BLaER1 treated with 17β-estradiol and CSF1 and Interleukin-3, amounts not matched to agents 10 nM and 100 nM (cell line): ENCODE results near the gene PRPF18.

ENCODE experiments used
- H3K27ac ChIP-seq, 11 experiments: shearing (Covaris generic); formaldehyde crosslinking; 2 replicates each; pipeline ENCODE4 v1.8.1; 2022
- H3K27me3 ChIP-seq, 11 experiments: shearing (Covaris generic); formaldehyde crosslinking; 2 replicates each; pipeline ENCODE4 v1.8.1; 2022
- H3K36me3 ChIP-seq, 11 experiments: shearing (Covaris generic); formaldehyde crosslinking; 2 replicates each; pipeline ENCODE4 v1.8.1; 2022
- H3K4me1 ChIP-seq, 10 experiments: shearing (Covaris generic); formaldehyde crosslinking; 2 replicates each; pipeline ENCODE4 v1.8.1; 2022
- H3K4me2 ChIP-seq, 11 experiments: shearing (Covaris generic); formaldehyde crosslinking; 2 replicates each; pipeline ENCODE4 v1.8.1; 2022
- H3K4me3 ChIP-seq, 10 experiments: shearing (Covaris generic); formaldehyde crosslinking; 2 replicates each; pipeline ENCODE4 v1.8.1; 2022
- H3K9ac ChIP-seq, 11 experiments: shearing (Covaris generic); formaldehyde crosslinking; 2 replicates each; pipeline ENCODE4 v1.8.1; 2022
- H3K9me3 ChIP-seq, 11 experiments: shearing (Covaris generic); formaldehyde crosslinking; replicated peaks in 1 of 11; 2 replicates each; pipeline ENCODE4 v1.8.1; 2022
- H4K20me1 ChIP-seq, 11 experiments: shearing (Covaris generic); formaldehyde crosslinking; 2 replicates each; pipeline ENCODE4 v1.8.1; 2022
- Cebpa-rat ChIP-seq, 11 experiments: shearing (Covaris generic); IDR thresholded peaks; 2 replicates each; pipeline ENCODE4 v1.8.1; 2022

The PRPF18 gene

GRCh38 chr10:13614530-13615332 lies 28.0 kb downstream of the PRPF18 start:
- H3K36me3 ChIP-seq, result peaks cover 83 to 100% (median 93%) of the 10 kb centered on the region in 11 experiments
- TF ChIP-seq Cebpa-rat (IDR thresholded peaks at IDR 0.05), result no peak
- no peak overlapping the region for H3K4me3 ChIP-seq
- H3K4me2 ChIP-seq, result no peak overlapping the region
- H3K9me3 ChIP-seq, result no peaks in the 10 kb centered on the region
- no peaks in the 10 kb centered on the region for H3K4me1 ChIP-seq
- H4K20me1 ChIP-seq, result peaks cover 0 to 7% (median 0%) of the 10 kb centered on the region in 11 experiments; a peak in 1 of 22 replicates
- no peaks in the 10 kb centered on the region for H3K27me3 ChIP-seq
- H3K9ac ChIP-seq, result no peak overlapping the region
- no peak overlapping the region for H3K27ac ChIP-seq

- Histone ChIP-seq H3K36me3 (peaks cover 76 to 100% (median 93%) of the 10 kb centered on the region in 11 experiments), H3K9ac (no peak overlapping the region), H4K20me1 (0 out of 22 replicates have a peak, but pooled peaks cover 0 to 7% (median 0%) of the 10 kb centered on the region in 11 experiments), H3K27ac (no peak overlapping the region), H3K4me1 (no peaks in the 10 kb centered on the region), H3K4me2 (no peak overlapping the region), H3K27me3 (no peaks in the 10 kb centered on the region), H3K9me3 (no peaks in the 10 kb centered on the region), H3K4me3 (no peak overlapping the region)
- no peak for TF ChIP-seq Cebpa-rat (IDR thresholded peaks at IDR 0.05)
Observed at GRCh38 chr10:13615650-13616300, 29.0 kb downstream of the PRPF18 start.

- TF ChIP-seq Cebpa-rat (IDR thresholded peaks at IDR 0.05), result no peak
- Histone ChIP-seq H3K27ac (no peak overlapping the region), H3K4me3 (no peak overlapping the region), H3K9me3 (no peaks in the 10 kb centered on the region), H3K4me2 (no peak overlapping the region), H3K9ac (no peak overlapping the region), H3K36me3 (peaks cover 76 to 100% (median 91%) of the 10 kb centered on the region in 11 experiments), H4K20me1 (peaks cover 0 to 7% (median 0%) of the 10 kb centered on the region in 11 experiments; a peak in 2 of 22 replicates), H3K27me3 (no peaks in the 10 kb centered on the region), H3K4me1 (no peaks in the 10 kb centered on the region)
Observed at GRCh38 chr10:13617116-13617515, 30.4 kb downstream of the PRPF18 start.

- Histone ChIP-seq H3K4me3 (no peak overlapping the region), H3K4me1 (no peaks in the 10 kb centered on the region), H3K9me3 (no peaks in the 10 kb centered on the region), H3K4me2 (no peak overlapping the region), H3K27me3 (no peaks in the 10 kb centered on the region), H3K36me3 (peaks cover 73 to 99% (median 79%) of the 10 kb centered on the region in 11 experiments), H3K9ac (no peak overlapping the region), H4K20me1 (peaks cover 0 to 6% (median 0%) of the 10 kb centered on the region in 11 experiments; a peak in 2 of 22 replicates), H3K27ac (no peak overlapping the region)
- no peak for TF ChIP-seq Cebpa-rat (IDR thresholded peaks at IDR 0.05)
Observed at GRCh38 chr10:13621931-13622330, 35.2 kb downstream of the PRPF18 start.

GRCh38 chr10:13624630-13625029 lies 37.9 kb downstream of the PRPF18 start:
- H3K9me3 ChIP-seq, result no peaks in the 10 kb centered on the region
- H4K20me1 ChIP-seq, result peaks cover 0 to 6% (median 0%) of the 10 kb centered on the region in 11 experiments; a peak in 3 of 22 replicates
- no peak overlapping the region for H3K4me2 ChIP-seq
- no peaks in the 10 kb centered on the region for H3K4me1 ChIP-seq
- H3K9ac ChIP-seq, result no peak overlapping the region
- H3K36me3 ChIP-seq, result peaks cover 64 to 99% (median 69%) of the 10 kb centered on the region in 11 experiments
- no peak for TF ChIP-seq Cebpa-rat (IDR thresholded peaks at IDR 0.05)
- H3K4me3 ChIP-seq, result no peak overlapping the region
- no peaks in the 10 kb centered on the region for H3K27me3 ChIP-seq
- H3K27ac ChIP-seq, result no peak overlapping the region

- no peak overlapping the region for H3K4me3 ChIP-seq
- H4K20me1 ChIP-seq, result peaks cover 0 to 6% (median 0%) of the 10 kb centered on the region in 11 experiments; a peak in 1 of 22 replicates
- TF ChIP-seq Cebpa-rat (IDR thresholded peaks at IDR 0.05), result no peak
- no peak overlapping the region for H3K4me2 ChIP-seq
- H3K27ac ChIP-seq, result no peak overlapping the region
- H3K36me3 ChIP-seq, result peaks cover 61 to 90% (median 71%) of the 10 kb centered on the region in 11 experiments
- H3K27me3 ChIP-seq, result no peaks in the 10 kb centered on the region
- peaks cover 0 to 19% (median 0%) of the 10 kb centered on the region in 10 experiments; a peak in 4 of 20 replicates for H3K4me1 ChIP-seq
- no peak overlapping the region for H3K9ac ChIP-seq
- no peaks in the 10 kb centered on the region for H3K9me3 ChIP-seq
Observed at GRCh38 chr10:13627459-13628310, 40.9 kb downstream of the PRPF18 start.

GRCh38 chr10:13628661-13629060 lies 41.9 kb downstream of the PRPF18 start:
- H3K27me3 ChIP-seq, result no peaks in the 10 kb centered on the region
- no peaks in the 10 kb centered on the region for H3K9me3 ChIP-seq
- no peak overlapping the region for H3K27ac ChIP-seq
- peaks cover 68 to 87% (median 78%) of the 10 kb centered on the region in 11 experiments for H3K36me3 ChIP-seq
- H3K4me3 ChIP-seq, result no peak overlapping the region
- no peak overlapping the region for H3K9ac ChIP-seq
- peaks cover 0 to 6% (median 0%) of the 10 kb centered on the region in 11 experiments; a peak in 1 of 22 replicates for H4K20me1 ChIP-seq
- no peak overlapping the region for H3K4me2 ChIP-seq
- peaks cover 0 to 29% (median 0%) of the 10 kb centered on the region in 10 experiments; a peak in 4 of 20 replicates for H3K4me1 ChIP-seq
- no peak for TF ChIP-seq Cebpa-rat (IDR thresholded peaks at IDR 0.05)

GRCh38 chr10:13629116-13629515 lies 42.4 kb downstream of the PRPF18 start:
- Histone ChIP-seq H3K27me3 (no peaks in the 10 kb centered on the region), H3K4me2 (no peak overlapping the region), H4K20me1 (peaks cover 0 to 6% (median 0%) of the 10 kb centered on the region in 11 experiments; a peak in 1 of 22 replicates), H3K27ac (no peak overlapping the region), H3K9me3 (no peaks in the 10 kb centered on the region), H3K36me3 (peaks cover 67 to 85% (median 76%) of the 10 kb centered on the region in 11 experiments), H3K4me3 (no peak overlapping the region), H3K9ac (no peak overlapping the region), H3K4me1 (peaks cover 0 to 33% (median 0%) of the 10 kb centered on the region in 10 experiments; a peak in 4 of 20 replicates)
- no peak for TF ChIP-seq Cebpa-rat (IDR thresholded peaks at IDR 0.05)
